ENCODE measurements around the gene FBLN7.
"Not testable (repeated sequence)": the region's sequence is repeated elsewhere in the genome, so short reads cannot be mapped to it uniquely, and the experiment has no call there.

Gene FBLN7

DNA sequence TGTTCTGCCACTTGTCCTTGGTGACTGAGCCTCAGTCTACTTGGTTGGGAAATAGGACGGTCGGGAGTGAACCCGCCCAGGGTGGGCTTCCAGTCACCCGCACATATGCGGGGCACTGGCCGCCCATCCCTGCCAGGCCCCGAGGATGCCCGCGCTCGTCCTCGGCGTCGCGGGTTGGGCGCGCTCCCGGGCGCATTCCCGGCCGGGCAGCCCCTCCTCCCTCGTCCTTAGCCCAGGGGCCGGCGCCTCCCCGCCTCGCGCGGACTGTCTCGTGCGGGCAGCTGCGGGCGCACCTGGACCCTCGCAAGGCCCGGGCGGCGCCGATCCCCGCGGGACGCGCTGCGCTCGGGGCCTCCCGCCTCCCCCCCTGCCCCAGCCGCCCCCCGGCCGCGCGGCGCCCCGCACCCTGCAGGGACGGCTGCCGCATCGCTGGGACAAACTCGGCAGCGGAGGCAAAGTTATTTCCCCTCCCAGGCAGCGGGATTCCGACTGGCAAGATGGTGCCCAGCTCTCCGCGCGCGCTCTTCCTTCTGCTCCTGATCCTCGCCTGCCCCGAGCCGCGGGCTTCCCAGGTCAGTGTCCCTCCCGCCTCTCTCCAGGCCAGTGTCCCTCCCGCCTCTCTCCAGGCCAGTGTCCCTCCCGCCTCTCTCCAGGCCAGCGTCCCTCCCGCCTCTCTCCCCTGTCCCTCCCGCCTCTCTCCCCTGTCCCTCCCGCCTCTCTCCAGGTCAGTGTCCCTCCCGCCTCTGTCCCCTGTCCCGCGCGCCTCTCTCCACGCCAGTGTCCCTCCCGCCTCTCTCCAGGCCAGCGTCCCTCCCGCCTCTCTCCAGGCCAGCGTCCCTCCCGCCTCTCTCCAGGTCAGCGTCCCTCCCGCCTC, at the start of gene FBLN7:
Gene FBLN7, plus strand, starts transcription at position 227 of the 874 bp plus-strand sequence. Its CDS starts 271 bp downstream, at position 498.
- no peak for DNase-seq (ENCODE audit: low read depth in 3 of 3)

DNA sequence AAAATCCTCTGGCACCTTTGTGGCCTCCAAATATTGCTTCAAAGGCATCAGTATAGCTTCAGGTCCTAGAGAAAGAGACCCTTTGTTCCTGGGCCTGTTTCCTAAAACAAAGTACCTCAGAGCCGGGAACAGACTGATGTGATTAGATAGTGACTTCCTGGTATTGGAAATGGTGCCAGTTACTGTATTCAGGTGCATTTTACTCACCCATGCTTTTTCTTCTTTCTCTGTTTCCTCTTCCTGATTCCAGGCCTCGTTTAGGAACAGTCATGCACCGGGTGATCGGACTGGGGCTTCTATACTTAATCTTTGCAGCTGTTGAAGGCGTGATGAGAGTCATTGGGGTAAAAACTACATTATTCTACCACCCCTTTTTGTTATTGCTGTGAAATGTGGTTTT, 48.8 kb upstream of the FBLN7 start:
- no peak for DNase-seq (ENCODE audit: low read depth in 3 of 3)

GRCh38 chr2:112092286-112093041, 45.7 kb upstream of the FBLN7 start:
- no peak for DNase-seq (ENCODE audit: low read depth in 3 of 3)

DNA sequence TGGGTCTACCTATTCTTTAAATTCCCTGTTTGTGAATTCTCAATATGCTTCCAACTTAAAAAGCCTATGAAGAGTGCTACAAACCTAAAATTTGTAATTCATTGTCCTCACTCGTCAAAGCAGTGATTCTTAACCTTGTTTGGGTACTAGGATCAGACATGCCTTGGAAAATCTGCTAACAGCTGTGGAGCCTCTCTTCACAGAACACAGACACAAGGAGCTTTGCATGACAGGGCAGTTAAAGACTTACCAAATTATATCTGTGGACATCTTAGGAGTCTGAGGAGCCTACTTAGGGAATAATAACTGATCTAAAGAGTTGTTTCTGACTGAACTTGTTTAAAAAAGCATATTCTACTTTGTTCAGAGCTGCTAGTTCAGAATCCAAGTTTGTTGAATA, 45.0 kb upstream of the FBLN7 start:
- DNase-seq (ENCODE audit: low read depth in 3 of 3), result no peak

DNA sequence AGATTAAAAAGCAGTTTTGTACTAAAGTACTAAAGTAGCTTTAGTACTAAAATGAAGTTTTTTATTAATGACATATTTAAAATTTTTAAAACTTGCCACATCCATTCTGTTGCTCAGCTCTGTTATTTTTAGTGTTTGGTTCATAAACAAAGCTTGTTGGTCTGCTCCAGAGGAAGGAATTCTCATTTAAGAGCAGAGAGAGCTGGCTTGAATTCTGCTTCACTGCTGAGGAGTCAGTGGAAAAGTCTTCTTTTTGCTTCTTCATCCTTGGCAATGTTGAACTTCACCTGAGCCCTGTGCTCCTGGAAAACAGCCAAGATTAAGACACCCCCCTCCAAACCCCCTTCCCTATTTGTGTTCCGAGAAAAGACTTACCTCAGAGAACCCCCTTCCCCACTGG, 42.5 kb upstream of the FBLN7 start:
- DNase-seq (ENCODE audit: low read depth in 3 of 3), result no peak

- no peak for DNase-seq (ENCODE audit: low read depth in 3 of 3)
Observed at GRCh38 chr2:112096098-112096497, 42.1 kb upstream of the FBLN7 start.

DNA sequence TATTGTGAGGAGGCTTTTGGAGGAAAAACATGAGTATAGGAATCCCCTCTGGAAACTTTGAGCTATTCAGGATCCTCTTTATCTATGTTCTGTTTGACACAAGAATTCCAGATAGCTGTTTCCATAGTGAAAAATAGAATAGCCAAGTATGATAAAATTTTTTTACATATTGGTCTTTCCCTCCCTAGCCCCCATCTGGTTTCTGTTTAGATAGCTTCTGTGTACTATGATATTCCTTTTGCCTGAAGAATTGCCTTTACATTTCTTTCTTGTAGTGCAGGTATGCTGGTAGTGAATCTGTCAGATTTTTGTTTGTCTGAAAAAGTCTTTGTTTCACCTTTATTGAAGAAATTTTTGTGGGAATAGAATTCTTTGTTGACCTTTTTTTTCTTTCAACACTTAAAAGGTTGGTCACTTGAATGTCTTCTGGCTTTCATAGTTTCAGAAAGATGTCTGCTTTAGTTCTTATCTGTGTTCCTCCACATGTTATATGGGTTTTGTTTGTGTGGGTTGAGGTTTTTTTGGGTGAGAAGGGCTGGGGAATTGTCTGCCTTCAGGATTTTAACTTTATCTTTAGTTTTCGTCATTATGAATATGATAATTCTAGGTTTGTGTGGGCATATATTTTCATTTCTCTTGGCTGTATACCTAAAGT, 29.9 kb upstream of the FBLN7 start:
- no peak for DNase-seq (ENCODE audit: low read depth in 3 of 3)

DNA sequence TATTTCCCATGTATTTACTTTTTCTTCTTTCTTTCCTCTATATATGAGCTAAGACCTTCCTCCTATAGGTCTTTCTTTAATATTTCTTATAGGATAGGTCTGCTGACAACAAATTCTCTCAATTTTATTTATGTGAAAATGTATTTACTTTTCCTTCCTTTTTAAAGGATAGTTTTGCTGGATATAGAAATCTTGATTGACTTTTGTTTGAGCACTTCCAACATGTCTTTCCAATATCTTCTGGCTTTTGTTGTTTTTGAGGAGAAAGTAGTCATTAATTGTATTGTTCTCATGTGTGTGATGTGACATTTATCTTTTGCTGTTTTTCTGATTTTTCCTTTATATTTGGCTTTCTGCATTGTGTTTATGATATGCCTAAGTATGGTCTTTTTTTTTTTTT, 28.9 kb upstream of the FBLN7 start:
- DNase-seq (ENCODE audit: low read depth in 3 of 3), result no peak

- no peak for DNase-seq (ENCODE audit: low read depth in 3 of 3)
Observed at GRCh38 chr2:112110966-112111365, 27.2 kb upstream of the FBLN7 start.

GRCh38 chr2:112113354-112113753, 24.8 kb upstream of the FBLN7 start:
- not testable (repeated sequence) for DNase-seq (ENCODE audit: low read depth in 3 of 3)

GRCh38 chr2:112118148-112118547, 20.0 kb upstream of the FBLN7 start:
- DNase-seq (ENCODE audit: low read depth in 3 of 3), result no peak

GRCh38 chr2:112121682-112122254, 16.4 kb upstream of the FBLN7 start:
- DNase-seq (ENCODE audit: low read depth in 3 of 3), result peak in 2 of 3 experiments; percentile 8 to 26

DNA sequence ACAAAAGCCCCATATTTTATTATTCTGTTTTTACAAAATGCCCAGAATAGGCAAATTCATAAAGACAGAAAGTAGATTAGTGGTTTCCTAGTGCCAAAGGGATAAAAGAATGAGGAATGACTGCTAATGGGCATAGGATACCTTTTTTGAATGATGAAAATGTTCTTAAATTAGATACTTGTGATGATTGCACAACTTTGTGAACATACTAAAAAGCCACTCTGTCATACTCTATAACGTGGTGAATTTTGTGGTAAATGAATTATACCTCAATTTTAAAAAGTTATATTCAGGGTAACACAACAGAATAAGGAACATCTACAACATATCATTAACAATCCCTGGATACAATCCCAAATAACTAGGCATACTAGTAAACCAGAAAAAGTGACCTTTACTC, 9.1 kb upstream of the FBLN7 start:
- no peak for DNase-seq (ENCODE audit: low read depth in 3 of 3)

DNA sequence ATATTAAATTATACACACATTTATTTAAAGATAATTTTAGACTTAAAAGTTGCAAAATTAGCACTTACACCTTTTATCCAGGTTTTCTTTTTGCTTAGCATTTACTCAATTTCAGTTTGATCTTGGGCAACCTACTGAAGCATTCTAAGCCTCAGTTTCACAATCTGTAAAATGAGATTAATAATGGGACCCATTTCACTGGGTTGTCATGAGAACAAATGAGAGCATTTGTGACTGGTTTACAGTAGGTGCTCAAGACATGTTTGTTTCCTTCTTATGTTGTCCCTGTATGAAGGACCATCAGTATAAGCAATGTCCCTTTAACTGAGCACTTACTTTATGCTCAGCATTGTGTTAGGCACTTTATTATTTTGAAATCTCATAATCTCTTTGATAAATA, 4.8 kb upstream of the FBLN7 start:
- no peak for DNase-seq (ENCODE audit: low read depth in 3 of 3)

DNA sequence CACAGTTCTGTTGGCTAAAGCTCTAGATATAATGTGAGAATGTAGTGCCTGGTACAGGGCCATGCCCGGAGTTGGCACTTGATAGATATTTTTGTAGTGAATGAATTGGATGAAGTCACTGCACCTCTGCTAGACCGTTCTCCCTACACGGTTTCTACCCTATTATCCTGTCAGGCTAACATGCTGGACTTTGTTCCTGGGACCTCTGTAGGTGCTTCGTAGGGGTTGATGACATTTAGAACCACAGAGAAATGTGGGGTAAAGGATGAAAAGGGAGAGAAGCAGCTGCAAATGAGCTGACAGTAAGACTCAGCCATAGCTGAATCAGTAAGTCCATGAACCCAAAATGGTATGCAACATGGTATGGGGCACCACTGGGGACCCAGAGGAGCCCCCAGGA, 4.1 kb upstream of the FBLN7 start:
- no peak for DNase-seq (ENCODE audit: low read depth in 3 of 3)

GRCh38 chr2:112136096-112136495, 2.1 kb upstream of the FBLN7 start:
- DNase-seq (ENCODE audit: low read depth in 3 of 3), result no peak

GRCh38 chr2:112137516-112138158, 548 bp upstream of the FBLN7 start:
- DNase-seq (ENCODE audit: low read depth in 3 of 3), result no peak

- not testable (repeated sequence) for DNase-seq (ENCODE audit: low read depth in 3 of 3)
Observed at GRCh38 chr2:112139033-112139614, 939 bp downstream of the FBLN7 start.

DNA sequence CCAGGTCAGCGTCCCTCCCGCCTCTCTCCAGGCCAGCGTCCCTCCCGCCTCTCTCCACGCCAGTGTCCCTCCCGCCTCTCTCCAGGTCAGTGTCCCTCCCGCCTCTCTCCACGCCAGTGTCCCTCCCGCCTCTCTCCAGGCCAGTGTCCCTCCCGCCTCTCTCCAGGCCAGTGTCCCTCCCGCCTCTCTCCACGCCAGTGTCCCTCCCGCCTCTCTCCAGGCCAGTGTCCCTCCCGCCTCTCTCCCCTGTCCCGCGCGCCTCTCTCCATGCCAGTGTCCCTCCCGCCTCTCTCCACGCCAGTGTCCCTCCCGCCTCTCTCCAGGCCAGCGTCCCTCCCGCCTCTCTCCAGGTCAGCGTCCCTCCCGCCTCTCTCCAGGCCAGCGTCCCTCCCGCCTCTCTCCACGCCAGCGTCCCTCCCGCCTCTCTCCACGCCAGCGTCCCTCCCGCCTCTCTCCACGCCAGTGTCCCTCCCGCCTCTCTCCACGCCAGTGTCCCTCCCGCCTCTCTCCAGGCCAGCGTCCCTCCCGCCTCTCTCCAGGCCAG, 1.5 kb downstream of the FBLN7 start:
- not testable (repeated sequence) for DNase-seq (ENCODE audit: low read depth in 3 of 3)

DNA sequence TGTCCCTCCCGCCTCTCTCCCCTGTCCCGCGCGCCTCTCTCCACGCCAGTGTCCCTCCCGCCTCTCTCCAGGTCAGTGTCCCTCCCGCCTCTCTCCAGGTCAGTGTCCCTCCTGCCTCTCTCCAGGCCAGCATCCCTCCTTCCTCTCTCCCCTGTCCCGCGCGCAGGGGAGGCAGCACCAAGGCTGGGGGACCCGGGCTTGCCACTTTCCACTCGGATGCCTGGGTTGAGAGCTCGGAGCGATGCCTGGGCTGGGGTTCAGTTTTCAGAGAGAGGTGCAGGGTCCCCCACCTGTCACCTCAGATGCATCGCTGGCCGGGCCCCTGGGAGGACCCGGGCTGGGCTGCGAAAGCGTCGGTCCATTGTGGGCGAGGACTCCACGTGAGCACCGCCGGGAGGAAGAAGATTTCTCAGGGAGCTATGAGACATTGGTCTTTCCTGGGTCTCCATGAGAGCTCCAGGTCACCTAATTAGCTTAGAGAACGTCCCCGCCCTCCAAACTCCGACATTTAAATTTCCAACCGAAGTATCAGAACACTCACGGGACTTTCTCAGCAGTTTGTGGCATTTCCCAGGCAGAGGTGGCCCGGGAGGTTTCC, 2.1 kb downstream of the FBLN7 start:
- no peak for DNase-seq (ENCODE audit: low read depth in 3 of 3)
